ENCODE results near the gene PARD3B.

PARD3B gene

DNA sequence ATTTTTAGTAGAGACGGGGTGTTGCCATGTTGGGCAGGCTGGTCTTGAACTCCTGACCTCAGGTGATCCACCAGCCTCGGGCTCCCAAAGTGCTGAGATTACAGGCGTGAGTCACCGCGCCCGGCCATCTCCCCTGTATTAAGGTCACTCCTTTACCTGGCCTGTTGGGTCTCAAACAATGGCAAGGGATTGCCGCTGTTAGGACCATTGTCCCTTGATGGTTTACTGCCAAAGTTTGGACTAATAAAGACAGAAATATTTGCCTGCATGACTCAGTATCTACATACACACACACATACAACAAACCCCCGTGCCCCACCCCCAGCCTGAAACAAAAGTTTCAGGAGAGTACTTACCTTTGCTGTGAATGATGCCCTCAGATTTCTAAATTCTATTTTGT lies 16.5 kb downstream of the PARD3B start:
- no peak overlapping the region for H3K27ac Mint-ChIP-seq
- H3K27me3 Mint-ChIP-seq (ENCODE audit: low read depth), result no peaks in the 10 kb centered on the region
- TF ChIP-seq, protein P1, sequence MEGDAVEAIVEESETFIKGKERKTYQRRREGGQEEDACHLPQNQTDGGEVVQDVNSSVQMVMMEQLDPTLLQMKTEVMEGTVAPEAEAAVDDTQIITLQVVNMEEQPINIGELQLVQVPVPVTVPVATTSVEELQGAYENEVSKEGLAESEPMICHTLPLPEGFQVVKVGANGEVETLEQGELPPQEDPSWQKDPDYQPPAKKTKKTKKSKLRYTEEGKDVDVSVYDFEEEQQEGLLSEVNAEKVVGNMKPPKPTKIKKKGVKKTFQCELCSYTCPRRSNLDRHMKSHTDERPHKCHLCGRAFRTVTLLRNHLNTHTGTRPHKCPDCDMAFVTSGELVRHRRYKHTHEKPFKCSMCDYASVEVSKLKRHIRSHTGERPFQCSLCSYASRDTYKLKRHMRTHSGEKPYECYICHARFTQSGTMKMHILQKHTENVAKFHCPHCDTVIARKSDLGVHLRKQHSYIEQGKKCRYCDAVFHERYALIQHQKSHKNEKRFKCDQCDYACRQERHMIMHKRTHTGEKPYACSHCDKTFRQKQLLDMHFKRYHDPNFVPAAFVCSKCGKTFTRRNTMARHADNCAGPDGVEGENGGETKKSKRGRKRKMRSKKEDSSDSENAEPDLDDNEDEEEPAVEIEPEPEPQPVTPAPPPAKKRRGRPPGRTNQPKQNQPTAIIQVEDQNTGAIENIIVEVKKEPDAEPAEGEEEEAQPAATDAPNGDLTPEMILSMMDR (IDR thresholded peaks at IDR 0.05; ENCODE audit: unreplicated experiment in 3 of 3), result no peak
- peaks cover 20% of the 10 kb centered on the region for H3K36me3 Mint-ChIP-seq (ENCODE audit: low read depth)
- peaks cover 12% of the 10 kb centered on the region for H3K9me3 Mint-ChIP-seq
- no peak overlapping the region for H3K4me3 Mint-ChIP-seq
- no peaks in the 10 kb centered on the region for H3K4me1 Mint-ChIP-seq

DNA sequence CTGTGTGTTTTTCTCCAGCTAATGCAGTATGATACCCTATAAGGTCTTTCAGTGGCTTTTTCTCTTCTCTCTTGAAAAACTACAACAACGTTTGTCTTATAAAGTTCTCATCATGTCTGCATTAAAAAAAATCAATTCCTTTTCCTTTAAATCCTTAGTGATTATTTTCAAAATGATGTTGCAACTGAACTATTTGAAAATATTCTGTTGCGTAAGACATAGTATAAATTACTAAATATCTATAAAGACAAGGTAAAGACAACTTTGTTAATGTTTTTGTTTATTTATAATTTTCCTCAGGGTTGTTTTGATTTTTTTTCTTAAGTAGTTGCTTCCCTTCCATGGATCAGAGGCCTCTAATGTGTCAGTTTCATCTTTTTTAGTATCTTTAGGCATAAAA lies 21.2 kb downstream of the PARD3B start:
- Mint-ChIP-seq H3K4me3 (no peak overlapping the region), H3K4me1 (no peaks in the 10 kb centered on the region), H3K27me3 (ENCODE audit: low read depth) (no peaks in the 10 kb centered on the region), H3K9me3 (no peaks in the 10 kb centered on the region), H3K27ac (no peak overlapping the region), H3K36me3 (ENCODE audit: low read depth) (no peaks in the 10 kb centered on the region)
- TF ChIP-seq, protein P1 (IDR thresholded peaks at IDR 0.05; ENCODE audit: unreplicated experiment in 3 of 3), result no peak

GRCh38 chr2:204570421-204570820 lies 25.1 kb downstream of the PARD3B start:
- Mint-ChIP-seq H3K27me3 (ENCODE audit: low read depth) (no peaks in the 10 kb centered on the region), H3K36me3 (ENCODE audit: low read depth) (no peaks in the 10 kb centered on the region), H3K4me1 (no peaks in the 10 kb centered on the region), H3K4me3 (no peak overlapping the region), H3K27ac (no peak overlapping the region), H3K9me3 (no peaks in the 10 kb centered on the region)
- TF ChIP-seq, protein P1 (IDR thresholded peaks at IDR 0.05; ENCODE audit: unreplicated experiment in 3 of 3), result no peak

DNA sequence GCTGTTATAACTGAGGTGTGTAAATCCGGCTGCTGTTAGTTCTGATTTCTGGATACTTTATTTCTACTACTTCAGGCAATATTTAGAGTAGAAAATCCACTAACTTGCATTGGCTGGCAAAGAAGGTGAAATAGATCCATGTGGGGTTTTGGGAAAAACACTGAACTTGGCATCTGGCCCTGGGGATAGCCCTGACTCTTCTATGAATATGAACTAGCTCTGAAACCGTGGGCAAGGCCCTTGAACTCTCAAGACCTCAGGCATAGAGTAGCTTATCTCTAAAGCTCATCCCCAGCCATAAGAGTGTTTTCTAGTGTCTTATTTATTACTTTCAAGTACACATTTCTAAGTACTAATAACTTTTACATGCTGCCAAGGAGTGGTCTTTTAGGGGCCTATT lies 25.8 kb downstream of the PARD3B start:
- Mint-ChIP-seq H3K4me1 (no peaks in the 10 kb centered on the region), H3K27ac (no peak overlapping the region), H3K4me3 (no peak overlapping the region), H3K36me3 (ENCODE audit: low read depth) (no peaks in the 10 kb centered on the region), H3K27me3 (ENCODE audit: low read depth) (no peaks in the 10 kb centered on the region), H3K9me3 (no peaks in the 10 kb centered on the region)
- TF ChIP-seq, protein P1 (IDR thresholded peaks at IDR 0.05; ENCODE audit: unreplicated experiment in 3 of 3), result no peak

DNA sequence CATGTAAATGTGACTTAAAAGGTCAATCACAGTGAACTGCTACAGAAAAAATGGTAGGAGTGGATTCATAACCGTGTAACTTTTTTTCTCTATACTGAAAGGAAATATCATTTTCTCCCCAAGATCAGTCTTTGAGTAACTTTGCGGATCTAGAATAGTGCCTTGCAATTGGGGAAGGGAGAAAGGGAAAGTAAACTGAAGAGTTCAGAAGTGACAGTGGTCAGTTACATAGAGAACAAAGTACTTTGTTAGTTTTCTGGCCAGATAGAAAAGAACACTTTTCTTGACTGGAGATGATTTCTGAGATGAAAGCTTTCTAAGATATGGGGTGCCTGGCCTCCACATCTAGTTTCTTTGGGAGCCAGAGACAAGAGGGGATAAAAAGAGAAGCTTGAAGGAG lies 26.6 kb downstream of the PARD3B start:
- Mint-ChIP-seq H3K9me3 (no peaks in the 10 kb centered on the region), H3K4me1 (no peaks in the 10 kb centered on the region), H3K4me3 (no peak overlapping the region), H3K27me3 (ENCODE audit: low read depth) (no peaks in the 10 kb centered on the region), H3K36me3 (ENCODE audit: low read depth) (no peaks in the 10 kb centered on the region), H3K27ac (no peak overlapping the region)
- TF ChIP-seq, protein P1 (IDR thresholded peaks at IDR 0.05; ENCODE audit: unreplicated experiment in 3 of 3), result no peak

GRCh38 chr2:204573221-204573620 lies 27.9 kb downstream of the PARD3B start:
- H3K36me3 Mint-ChIP-seq (ENCODE audit: low read depth), result no peaks in the 10 kb centered on the region
- no peaks in the 10 kb centered on the region for H3K9me3 Mint-ChIP-seq
- TF ChIP-seq, protein P1 (IDR thresholded peaks at IDR 0.05; ENCODE audit: unreplicated experiment in 3 of 3), result no peak
- no peaks in the 10 kb centered on the region for H3K4me1 Mint-ChIP-seq
- H3K27ac Mint-ChIP-seq, result no peak overlapping the region
- no peaks in the 10 kb centered on the region for H3K27me3 Mint-ChIP-seq (ENCODE audit: low read depth)
- H3K4me3 Mint-ChIP-seq, result no peak overlapping the region

Measured in nephron (organoid).